ENCODE data around the gene FCHSD2. TPM values are rescaled to one million over a fixed set of nuclear protein-coding genes. Genes with fewer than 3 reads are reported as not detected.

The FCHSD2 gene
- total RNA-seq, 1 donor from 2014 or later, result 19.7 TPM

DNA sequence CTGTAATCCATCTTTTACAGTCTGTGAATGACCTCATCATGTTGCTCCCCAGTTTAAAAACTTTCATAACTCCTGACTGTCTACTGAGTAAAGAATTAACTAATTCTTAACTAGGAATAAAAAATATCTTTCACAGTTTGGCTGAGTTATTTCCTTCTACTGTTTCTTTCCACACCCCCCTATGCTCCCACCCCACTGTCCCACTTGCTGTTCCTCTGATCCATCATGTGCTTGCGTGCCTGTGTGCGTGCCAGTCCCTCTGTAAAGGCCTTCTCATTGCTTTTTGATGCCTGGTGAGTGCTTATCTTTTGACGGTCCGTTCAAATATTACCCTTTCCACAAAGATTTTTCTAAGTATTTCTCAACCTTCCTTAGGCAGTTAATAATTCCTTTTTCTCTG, 272.3 kb downstream of the FCHSD2 start:
- no peaks in the 10 kb centered on the region for H3K27me3 Mint-ChIP-seq (ENCODE audit: unreplicated experiment)
- DNase-seq, result no peak
- H3K4me1 Mint-ChIP-seq (ENCODE audit: low read depth, unreplicated experiment), result no peaks in the 10 kb centered on the region
- no peak overlapping the region for H3K27ac Mint-ChIP-seq (ENCODE audit: unreplicated experiment)
- no peak for TF ChIP-seq CTCF (IDR thresholded peaks at IDR 0.05; ENCODE audit: partially characterized antibody, unreplicated experiment)
- no peaks in the 10 kb centered on the region for H3K9me3 Mint-ChIP-seq (ENCODE audit: unreplicated experiment)
- no peak overlapping the region for H3K4me3 Mint-ChIP-seq (ENCODE audit: unreplicated experiment)
- H3K36me3 Mint-ChIP-seq (ENCODE audit: unreplicated experiment), result peaks cover 7% of the 10 kb centered on the region

- TF ChIP-seq CTCF (IDR thresholded peaks at IDR 0.05; ENCODE audit: partially characterized antibody, unreplicated experiment), result no peak
These were observed 274.1 kb downstream of the FCHSD2 start for GRCh38 chr11:72867970-72868369.

GRCh38 chr11:72864702-72865655, 277.1 kb downstream of the FCHSD2 start:
- Mint-ChIP-seq H3K4me1 (ENCODE audit: low read depth, unreplicated experiment) (no peaks in the 10 kb centered on the region), H3K36me3 (ENCODE audit: unreplicated experiment) (peaks cover 7% of the 10 kb centered on the region), H3K27ac (ENCODE audit: unreplicated experiment) (no peak overlapping the region), H3K4me3 (ENCODE audit: unreplicated experiment) (no peak overlapping the region), H3K27me3 (ENCODE audit: unreplicated experiment) (no peaks in the 10 kb centered on the region), H3K9me3 (ENCODE audit: unreplicated experiment) (no peaks in the 10 kb centered on the region)
- DNase-seq, result no peak
- TF ChIP-seq CTCF (IDR thresholded peaks at IDR 0.05; ENCODE audit: partially characterized antibody, unreplicated experiment), result no peak

More at GRCh38 chr11:72867970-72868369, 274.1 kb downstream of the FCHSD2 start:
- no peaks in the 10 kb centered on the region for H3K4me1 Mint-ChIP-seq (ENCODE audit: low read depth, unreplicated experiment)
- no peak for DNase-seq
- H3K27me3 Mint-ChIP-seq (ENCODE audit: unreplicated experiment), result no peaks in the 10 kb centered on the region
- peaks cover 7% of the 10 kb centered on the region for H3K36me3 Mint-ChIP-seq (ENCODE audit: unreplicated experiment)
- H3K4me3 Mint-ChIP-seq (ENCODE audit: unreplicated experiment), result no peak overlapping the region
- no peak overlapping the region for H3K27ac Mint-ChIP-seq (ENCODE audit: unreplicated experiment)
- no peaks in the 10 kb centered on the region for H3K9me3 Mint-ChIP-seq (ENCODE audit: unreplicated experiment)

- Mint-ChIP-seq H3K36me3 (ENCODE audit: unreplicated experiment) (peaks cover 7% of the 10 kb centered on the region), H3K27ac (ENCODE audit: unreplicated experiment) (no peak overlapping the region), H3K27me3 (ENCODE audit: unreplicated experiment) (no peaks in the 10 kb centered on the region), H3K4me3 (ENCODE audit: unreplicated experiment) (no peak overlapping the region), H3K9me3 (ENCODE audit: unreplicated experiment) (no peaks in the 10 kb centered on the region), H3K4me1 (ENCODE audit: low read depth, unreplicated experiment) (no peaks in the 10 kb centered on the region)
- TF ChIP-seq CTCF (IDR thresholded peaks at IDR 0.05; ENCODE audit: partially characterized antibody, unreplicated experiment), result no peak
- DNase-seq, result no peak
These were observed 278.2 kb downstream of the FCHSD2 start for GRCh38 chr11:72863916-72864315.

DNA sequence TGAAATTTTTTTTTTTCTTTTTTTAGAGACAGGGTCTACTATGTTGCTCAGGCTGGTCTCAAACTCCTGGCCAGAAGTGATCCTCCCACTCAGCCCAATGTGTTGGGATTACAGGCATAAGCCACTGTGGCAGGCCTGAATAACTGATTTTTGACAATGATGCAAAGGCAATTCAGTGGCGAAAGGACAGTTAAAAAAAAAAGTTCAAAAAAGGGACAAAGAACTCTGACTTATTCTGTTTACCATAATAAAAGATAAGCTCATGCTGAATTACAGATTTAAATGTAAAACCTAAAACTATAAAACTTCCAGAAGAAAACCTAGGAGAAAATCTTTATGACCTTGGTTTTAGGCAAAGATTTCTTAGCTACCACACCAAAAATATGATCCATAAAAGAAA, 279.0 kb downstream of the FCHSD2 start:
- H3K4me3 Mint-ChIP-seq (ENCODE audit: unreplicated experiment), result no peak overlapping the region
- H3K27me3 Mint-ChIP-seq (ENCODE audit: unreplicated experiment), result no peaks in the 10 kb centered on the region
- no peak overlapping the region for H3K27ac Mint-ChIP-seq (ENCODE audit: unreplicated experiment)
- no peak for DNase-seq
- H3K4me1 Mint-ChIP-seq (ENCODE audit: low read depth, unreplicated experiment), result no peaks in the 10 kb centered on the region
- TF ChIP-seq CTCF (IDR thresholded peaks at IDR 0.05; ENCODE audit: partially characterized antibody, unreplicated experiment), result no peak
- H3K36me3 Mint-ChIP-seq (ENCODE audit: unreplicated experiment), result peaks cover 5% of the 10 kb centered on the region
- peaks cover 3% of the 10 kb centered on the region for H3K9me3 Mint-ChIP-seq (ENCODE audit: unreplicated experiment)
